NCI-H2171 treated with DMSO at 0.1 percent for 48 hours (cell line): ENCODE data around the gene GCNA.
"Not testable (repeated sequence)": the region's sequence is repeated elsewhere in the genome, so short reads cannot be mapped to it uniquely, and the experiment has no call there.

Experiments
- DNase-seq: peaks from one replicate; lab custom pipeline; 2025; lab: John Stamatoyannopoulos, UW

GCNA gene

DNA sequence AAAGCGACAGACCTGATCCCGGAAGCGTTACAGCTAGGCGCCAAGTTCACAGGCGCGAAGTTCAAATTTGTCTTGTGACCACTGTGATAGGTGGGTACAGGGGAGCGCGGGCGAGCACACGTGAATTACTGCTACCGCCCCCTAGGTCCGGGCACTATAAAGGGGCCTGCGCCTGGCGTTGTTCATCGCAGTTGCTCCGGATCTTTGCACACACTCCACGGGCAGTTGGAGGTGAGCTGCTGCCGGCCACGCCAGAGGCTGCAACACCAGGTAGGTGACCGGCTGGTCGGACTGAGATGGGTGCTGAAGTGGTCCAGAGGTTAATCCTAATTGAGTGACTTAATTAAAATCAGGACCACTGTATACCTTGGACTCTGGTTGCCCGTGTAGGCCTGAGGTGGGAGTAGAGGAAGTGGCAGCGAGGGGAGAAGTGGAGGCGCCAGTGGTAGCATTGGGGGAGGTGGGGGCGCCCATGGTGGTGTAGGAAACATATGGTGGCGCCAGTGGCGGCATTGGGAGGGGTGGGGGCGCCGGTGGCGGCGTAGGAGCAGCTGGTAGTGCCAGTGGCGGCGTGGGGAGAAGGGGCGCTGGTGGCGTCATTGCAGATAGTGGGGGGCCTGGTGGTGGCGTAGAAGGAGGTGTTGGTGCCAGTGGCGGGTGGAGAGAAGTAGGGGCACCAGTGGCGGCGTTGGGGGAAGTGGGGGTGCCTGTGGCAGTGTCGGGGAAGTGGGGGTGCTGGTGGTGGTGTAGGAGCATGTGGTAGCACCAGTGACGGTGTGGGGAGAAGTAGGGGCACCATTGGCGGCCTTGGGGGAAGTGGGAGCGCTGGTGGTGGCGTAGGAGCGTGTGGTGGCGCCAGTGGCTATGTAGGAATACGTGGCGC, at the start of gene GCNA:
GCNA (plus strand) TSS at position 185 of the 883 bp plus-strand sequence. CDS start 2,385 bp downstream, outside the sequence.
- no peak for DNase-seq

- peak; percentile 37 for DNase-seq
These were observed 46.0 kb upstream of the GCNA start for GRCh38 chrX:71532078-71532752.

GRCh38 chrX:71532753-71533425, 45.3 kb upstream of the GCNA start, which contains the start of gene OGT:
OGT (plus strand) TSS chrX:71533104; CDS start chrX:71533300, 196 bp downstream.
- DNase-seq = peak; percentile 93

GRCh38 chrX:71533516-71533850, 44.8 kb upstream of the GCNA start:
- no peak for DNase-seq

- peak; percentile 36 for DNase-seq
These were observed 44.2 kb upstream of the GCNA start for GRCh38 chrX:71533851-71534561.

DNA sequence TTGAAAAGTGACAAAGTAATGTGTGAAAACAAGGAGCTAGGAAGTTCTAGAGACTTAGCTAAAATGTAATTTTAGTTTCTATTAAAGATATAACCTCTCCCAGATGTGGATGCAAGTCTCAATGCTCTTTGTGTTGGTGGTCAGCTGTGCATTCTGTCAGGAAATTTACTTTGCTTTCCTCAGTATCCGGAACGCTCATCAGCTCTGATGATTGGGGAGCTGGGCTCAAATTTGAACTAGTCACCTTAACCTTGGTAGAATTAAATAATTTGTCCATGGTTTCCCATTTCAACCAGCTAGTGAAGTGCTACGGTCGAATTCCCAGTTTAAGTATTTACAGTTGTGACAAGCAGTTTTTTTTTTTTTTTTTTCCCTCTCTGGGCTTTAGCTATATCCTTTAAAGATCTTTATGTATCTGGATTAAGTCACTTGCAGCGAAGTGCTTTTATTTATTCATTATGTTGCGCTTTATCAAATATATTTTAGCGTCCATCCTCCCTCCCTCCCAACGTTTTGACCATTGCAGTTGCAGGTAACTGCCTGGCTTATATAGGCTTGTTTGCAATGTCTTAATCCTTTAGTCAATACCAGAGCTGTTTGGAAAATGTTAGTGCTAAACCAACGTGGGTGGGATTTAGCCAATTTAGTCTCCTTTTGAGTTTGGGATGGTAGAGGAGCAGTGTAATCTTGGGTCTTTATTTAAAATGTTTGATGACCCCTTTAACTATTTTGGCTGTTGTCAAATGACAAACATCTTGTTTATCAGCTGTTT, 43.3 kb upstream of the GCNA start:
- no peak for DNase-seq

GRCh38 chrX:71536285-71536684, 42.0 kb upstream of the GCNA start:
- peak; percentile 49 for DNase-seq

DNA sequence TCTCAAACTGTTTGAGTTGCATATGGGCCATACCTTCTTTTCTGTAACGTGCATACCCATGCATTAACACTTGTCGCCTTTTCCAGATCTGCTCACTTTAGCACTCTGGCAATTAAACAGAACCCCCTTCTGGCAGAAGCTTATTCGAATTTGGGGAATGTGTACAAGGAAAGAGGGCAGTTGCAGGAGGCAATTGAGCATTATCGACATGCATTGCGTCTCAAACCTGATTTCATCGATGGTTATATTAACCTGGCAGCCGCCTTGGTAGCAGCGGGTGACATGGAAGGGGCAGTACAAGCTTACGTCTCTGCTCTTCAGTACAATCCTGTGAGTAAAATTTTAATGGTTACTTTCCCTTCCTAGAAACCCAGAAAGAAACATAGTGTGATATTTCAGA, 40.5 kb upstream of the GCNA start:
- no peak for DNase-seq

- no peak for DNase-seq
These were observed 37.4 kb upstream of the GCNA start for GRCh38 chrX:71540801-71541200.

DNA sequence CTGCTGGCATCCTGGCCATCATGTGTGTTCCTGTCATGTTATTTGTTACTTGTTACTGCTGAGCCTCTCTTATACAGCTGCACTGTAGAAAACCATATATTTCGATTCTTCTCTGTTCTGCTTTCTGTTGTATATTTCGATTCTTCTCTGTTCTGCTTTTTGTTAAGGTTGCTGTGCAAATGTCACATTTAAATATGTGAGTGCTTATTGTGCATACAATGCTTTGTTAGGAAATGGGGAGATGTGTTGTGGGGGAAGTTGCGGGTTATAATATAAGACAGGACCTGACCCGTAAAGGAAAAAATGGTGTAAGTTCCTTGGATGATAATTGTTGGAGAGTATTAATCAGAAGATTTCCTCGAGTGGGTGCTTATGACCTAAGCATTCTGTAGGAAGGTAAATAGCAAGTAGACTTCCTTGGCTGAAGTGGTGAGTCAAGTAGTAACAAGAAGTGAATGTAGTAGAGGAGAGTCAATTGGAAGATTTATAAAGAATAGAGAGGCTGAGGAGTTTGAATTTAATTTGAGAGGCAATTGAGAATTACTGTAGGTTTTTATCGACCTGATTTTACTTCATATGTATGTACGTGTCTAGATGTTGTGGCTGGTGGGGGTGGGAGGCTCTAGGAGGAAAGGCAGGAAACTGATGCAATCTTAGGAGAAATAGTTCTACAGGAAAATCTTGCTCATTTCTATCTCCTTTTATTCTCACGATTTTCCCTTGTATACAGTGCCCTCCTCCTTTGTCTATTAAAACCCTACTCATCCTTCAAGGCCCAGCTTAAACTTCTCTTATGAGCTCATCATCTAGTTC, 36.8 kb upstream of the GCNA start:
- DNase-seq = no peak

DNA sequence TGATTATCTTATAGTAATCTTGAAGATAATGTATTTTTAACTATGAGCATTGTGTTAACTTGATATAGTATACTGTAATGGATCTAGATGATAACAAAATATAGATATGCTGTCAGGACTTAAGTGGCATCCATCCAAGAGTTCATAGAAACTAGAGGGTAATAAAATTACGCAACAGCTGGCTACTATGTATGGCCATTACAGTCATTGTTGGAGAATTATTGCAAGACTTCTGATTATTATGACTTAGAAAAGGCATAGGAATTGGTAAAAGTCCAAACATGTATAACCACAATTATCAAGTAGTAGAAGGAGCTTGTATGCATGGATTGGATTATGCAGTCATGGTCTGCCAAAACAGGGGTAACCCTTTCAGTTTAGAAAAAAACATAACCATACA, 35.8 kb upstream of the GCNA start:
- no peak for DNase-seq

GRCh38 chrX:71542825-71543224, 35.4 kb upstream of the GCNA start:
- no peak for DNase-seq

DNA sequence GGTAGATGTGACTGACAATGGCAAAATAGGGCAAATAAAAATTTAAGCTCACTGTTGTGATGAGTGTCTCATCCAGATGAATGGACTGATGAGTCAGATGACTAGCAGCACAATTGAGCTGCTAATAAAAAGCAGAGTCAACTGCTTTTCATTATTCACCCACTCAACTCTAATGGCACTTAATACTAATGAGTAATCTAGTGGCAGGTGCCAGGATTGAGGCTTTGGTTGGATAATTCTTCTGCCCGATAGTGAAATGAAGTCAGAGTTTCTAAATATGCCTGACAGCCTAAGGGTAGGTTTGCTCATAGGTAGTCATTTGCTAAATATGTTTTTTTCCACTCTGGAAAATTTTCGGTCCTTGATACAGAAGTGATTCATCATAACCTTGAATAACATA, 34.9 kb upstream of the GCNA start:
- no peak for DNase-seq

DNA sequence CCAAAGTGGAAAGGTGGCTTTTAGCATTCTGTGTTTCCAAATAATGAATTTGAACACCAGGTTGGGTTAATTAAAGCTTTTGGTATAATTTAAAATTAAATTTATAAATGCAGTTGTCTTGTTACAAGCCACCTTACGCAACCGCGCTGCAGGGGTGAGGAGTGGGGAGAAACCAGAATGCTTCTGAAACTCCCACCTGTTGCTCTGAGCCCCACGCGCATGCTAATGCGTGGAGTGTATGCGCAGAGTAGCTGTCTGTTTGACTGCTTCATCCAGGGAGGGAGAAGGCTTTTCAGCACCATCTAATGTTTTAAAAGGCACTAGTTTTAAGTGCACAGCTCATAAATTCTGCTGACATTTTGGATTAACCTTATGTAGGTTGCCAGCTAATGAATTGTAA, 32.9 kb upstream of the GCNA start:
- DNase-seq = no peak

DNA sequence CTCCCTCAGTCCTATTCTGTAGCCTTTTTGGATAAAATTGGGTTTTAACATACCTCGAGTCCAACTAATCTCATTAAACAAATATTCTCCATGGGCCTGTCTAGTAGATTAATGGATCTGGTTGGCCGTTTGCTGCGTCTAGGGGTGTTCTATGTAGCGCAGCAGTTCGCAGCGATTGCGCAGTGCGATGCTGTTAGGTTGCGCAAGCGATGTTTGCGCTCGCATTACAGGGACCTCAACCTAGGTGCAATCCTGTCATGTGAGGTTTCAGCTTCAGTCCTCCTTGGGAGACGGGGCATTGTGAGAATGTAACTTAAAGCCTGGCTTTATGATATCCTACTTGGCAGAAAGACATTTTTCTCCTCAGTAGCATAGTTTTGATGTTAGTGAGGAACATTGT, 31.4 kb upstream of the GCNA start:
- DNase-seq = no peak

DNA sequence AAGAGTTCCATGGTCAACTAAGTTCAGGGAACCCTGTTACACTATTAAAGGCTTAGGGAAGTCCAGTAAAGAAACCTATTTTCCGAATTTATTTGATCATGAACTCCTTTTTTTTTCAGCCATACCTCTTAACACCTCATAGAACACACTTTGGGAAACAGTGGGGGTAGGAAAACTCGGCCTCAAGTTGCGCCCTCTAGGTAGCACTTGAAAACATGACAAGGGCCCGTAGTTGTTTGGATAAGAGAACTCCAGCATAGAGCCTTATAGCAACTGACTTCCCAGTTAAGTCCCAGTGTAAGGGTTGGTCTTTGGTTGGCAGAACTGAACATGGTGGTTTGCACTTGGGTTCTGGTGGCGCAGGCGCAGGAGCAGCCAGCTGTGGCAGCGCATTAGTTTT, 30.9 kb upstream of the GCNA start:
- DNase-seq = no peak

DNA sequence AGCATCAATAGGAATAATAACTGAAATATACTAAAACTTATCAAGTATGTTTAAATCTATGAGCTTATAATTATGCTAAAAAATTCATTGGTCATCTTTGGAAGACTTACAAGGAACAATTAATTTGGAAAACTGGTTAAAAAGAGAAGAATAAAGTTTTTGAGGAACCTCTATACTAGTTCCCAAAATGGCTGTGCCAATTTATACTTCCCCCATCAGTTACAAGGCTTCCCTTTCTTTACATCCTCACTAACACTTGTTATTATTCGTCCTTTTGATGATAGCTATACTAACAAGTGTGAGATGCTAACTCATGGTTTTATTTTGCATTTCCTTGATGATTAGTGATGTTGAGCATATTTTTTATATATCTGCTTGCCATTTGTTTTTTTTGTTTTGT, 28.3 kb upstream of the GCNA start:
- DNase-seq = no peak

GRCh38 chrX:71550578-71550977, 27.7 kb upstream of the GCNA start:
- DNase-seq = no peak

- no peak for DNase-seq
These were observed 22.2 kb upstream of the GCNA start for GRCh38 chrX:71556036-71556435.

GRCh38 chrX:71558920-71559319, 19.3 kb upstream of the GCNA start:
- no peak for DNase-seq

- not testable (repeated sequence) for DNase-seq
These were observed 18.5 kb upstream of the GCNA start for GRCh38 chrX:71559773-71560172.
